ACHN (cell line): ENCODE measurements around the gene THSD4.

Experiments used
- DNase-seq: peaks from one replicate; pipeline ENCODE4 v3.0.0-alpha.2; 2015
- in situ Hi-C: cut with HindIII; loops from 2 replicates; pipeline ENCODE4 v1.10.0; 2017; ENCODE audit warnings: low sequenced_read_pairs, low pct_ligation_motif_present, low pct_unique_long_range_greater_than_20kb

The THSD4 gene

DNA sequence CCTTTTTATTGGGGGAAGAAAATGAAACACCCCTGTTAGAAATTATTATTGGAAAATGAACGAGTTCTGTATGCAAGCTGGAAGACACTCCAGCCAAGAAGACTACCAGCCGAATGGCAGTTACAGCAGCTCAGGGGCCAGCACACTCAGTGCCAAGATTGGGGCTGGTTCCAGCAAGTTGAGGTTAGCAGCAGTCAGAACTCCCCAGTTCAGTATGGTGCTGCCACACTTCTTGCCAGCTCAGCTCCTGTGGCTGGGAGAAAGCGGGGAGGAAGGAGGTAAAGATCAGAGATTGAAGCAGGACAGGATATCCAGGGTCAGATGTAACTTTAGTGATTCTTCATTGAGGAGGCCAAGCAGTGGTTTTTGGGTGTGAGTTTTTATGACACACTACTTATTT is 414.8 kb downstream of the THSD4 start:
- in situ Hi-C loops, result no loop called here
- DNase-seq, result no peak

DNA sequence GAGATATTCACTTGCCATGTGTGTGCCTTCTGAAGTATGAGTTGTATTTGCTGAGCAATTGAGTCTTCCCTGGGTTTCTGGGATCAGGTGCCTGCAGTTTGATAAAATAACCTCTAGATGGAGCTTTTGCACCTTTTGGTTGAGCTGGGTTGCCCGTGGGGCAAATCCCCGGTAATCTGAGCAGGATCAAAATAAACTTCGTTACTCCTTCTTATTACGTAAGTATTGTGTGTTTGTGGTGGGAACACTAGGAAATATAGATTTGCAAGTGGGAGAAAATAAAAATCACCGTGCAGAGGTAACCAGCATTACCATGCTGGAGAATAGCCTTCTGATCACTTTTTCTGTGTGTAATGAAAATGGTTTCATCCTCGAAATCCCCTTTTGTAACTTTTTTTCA is 417.7 kb downstream of the THSD4 start:
- in situ Hi-C loops, result no loop called here

DNA sequence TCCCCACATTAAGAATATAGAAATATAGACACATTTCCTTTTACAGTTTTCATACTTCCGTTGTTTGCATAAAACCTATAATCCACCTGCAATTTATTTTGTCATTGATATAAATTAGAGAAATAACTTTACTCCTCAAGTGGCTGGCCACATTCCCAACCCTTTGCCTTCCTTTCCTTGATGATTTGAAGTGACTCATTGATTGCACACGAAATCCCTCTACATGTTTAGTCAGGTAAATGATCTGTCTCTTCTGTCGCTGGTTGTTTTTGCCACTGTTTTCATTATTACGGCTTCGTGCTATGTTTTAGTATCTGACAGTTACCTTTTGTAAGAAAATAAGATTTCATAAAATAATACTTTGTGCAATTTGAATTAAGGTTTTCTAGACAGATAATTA is 422.9 kb downstream of the THSD4 start:
- DNase-seq, result no peak
- in situ Hi-C loops, result no loop called here

More for the DNA sequence above, 417.7 kb downstream of the THSD4 start:
- DNase-seq, result peak; percentile 29

DNA sequence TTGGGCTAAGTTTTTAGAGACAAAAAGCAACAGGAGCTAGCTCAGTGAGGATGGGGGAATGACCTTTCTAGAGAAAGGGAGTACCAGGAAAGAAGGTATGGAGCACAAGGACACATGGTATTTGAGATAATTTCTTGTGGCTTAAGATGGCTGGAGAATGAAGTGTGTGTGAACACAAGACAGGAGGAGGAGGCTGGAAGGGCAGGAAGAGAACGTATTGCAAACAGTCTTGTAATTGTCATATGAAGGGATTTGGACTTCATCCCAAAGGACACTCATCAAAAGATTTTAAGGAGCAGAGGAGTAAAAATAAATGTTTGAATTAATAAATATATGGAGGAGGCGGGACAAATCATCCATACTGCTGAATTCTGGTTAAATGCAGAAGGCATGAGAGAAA is 426.5 kb downstream of the THSD4 start:
- no peak for DNase-seq
- in situ Hi-C loops, result no loop called here

DNA sequence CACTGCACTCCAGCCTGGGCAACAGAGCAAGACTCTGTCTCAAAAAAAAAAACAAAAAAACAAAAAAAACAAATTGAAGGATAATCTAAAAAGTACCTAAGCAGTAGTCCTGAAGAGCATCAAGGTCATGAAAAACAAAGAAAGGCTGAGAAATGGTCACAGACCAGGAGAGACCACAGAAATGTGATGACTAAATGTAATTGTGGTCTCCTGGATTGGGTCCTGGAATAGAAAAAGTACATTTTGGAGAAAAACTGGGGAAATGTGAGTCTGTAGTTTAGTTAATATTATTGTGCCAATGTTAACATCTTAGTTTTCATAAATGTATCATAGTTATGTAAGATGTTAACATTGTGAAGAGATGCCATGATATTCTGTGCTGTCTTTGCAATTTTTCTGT is 427.6 kb downstream of the THSD4 start:
- in situ Hi-C loops, result no loop called here
- no peak for DNase-seq

DNA sequence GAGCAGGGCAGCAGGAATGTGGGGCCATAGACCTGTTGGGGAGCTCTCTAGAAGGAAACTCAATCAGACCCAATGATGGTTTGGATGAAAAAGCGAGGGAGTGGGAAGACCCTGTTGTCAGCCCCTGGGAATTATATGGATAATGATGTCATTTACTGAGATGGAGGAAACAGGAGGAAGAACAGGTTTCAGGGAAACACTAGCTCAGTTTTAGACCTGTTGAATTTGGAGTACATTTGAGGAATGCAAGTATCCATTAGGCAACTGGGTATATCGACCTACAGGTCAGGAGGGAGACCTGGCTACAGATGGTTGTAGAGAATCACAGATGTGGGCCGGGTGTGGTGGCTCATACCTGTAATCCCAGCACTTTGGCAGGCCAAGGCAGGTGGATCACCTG is 428.1 kb downstream of the THSD4 start:
- DNase-seq, result no peak
- in situ Hi-C loops, result no loop called here

DNA sequence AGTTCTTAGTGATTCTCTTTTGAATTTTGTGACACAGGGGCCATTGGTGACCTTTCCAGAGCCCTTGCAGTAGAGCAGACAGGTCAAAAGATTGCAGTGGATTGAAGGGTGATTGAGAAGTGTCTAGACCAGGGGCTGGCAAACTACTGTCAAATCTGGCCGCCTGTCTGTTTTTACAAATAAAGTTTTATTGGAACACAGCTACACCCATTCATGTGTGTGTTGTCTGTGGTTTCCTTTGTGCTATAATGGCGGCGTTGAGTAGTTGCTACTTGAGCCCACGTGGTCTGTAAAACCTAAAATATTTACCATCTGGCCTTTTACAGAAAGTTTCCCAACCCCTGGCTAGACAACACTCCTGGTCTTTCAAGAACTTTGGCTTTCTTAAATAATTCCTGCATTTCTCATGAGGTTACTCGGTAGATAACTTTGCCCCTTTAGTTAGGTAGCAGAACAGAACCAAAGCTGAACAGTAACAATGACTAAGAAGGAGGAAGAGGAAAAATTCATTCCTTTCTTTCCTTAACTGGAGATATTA is 430.0 kb downstream of the THSD4 start:
- DNase-seq, result no peak
- in situ Hi-C loops, result no loop called here

DNA sequence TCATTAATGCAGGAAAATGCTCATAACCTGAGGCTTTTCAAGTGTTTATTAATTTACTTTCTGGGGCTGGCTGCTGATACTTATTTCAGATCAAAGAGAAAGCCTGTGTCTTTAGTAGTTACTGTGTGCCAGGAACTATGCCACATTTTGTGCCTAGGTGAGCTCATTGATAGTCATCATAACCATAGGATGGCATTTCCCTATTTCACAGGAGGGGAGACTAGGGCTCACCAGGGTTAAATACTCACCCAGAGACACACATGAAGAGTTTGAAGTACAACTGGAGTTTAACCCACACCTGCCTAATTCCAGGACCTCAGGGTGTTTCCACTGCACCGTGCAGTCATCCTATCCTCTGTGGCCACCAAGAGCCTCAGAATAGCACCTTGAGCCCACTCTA is 430.7 kb downstream of the THSD4 start:
- DNase-seq, result no peak
- in situ Hi-C loops, result no loop called here

DNA sequence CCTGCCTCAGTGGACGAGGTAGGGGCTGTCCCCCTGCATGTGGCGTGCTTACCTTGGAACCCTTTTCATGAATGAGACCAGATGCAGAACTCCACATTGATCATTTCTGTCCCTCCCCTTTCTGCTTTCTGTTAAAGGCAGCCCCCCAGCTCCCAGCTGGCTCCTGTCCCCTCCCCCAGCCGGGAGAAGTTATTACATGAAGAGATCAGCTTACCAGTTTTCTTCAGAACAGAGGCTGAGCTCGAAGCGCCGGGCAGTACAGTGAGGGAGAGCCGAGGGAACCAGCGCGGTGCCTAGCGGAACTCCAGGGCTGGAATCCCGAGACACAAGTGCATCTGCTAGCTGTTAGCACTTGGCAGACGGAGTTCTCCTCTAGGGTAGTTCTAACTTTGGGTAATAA is 431.7 kb downstream of the THSD4 start:
- in situ Hi-C loops, result no loop called here
- DNase-seq, result no peak

DNA sequence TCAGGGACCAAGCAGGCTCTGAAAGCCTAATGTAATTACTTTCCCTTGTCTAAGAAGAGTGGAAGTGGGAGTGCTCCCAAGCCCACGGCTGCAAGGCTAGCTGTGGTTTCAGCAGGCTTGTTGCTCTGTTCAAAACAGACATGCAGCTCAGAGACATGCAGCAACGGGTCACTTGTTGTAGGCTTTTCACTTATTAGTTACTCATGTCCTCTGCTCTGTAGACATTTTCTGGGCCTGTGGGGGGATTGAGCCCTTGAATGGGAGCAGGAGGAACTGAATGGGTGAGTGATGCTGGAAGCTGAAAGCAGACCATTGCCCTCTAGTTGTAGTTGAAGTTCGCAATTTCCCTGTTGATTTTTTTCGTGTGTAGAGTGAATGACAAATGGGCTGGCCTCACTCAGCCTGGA is 433.1 kb downstream of the THSD4 start:
- in situ Hi-C loops, result no loop called here
- DNase-seq, result no peak

DNA sequence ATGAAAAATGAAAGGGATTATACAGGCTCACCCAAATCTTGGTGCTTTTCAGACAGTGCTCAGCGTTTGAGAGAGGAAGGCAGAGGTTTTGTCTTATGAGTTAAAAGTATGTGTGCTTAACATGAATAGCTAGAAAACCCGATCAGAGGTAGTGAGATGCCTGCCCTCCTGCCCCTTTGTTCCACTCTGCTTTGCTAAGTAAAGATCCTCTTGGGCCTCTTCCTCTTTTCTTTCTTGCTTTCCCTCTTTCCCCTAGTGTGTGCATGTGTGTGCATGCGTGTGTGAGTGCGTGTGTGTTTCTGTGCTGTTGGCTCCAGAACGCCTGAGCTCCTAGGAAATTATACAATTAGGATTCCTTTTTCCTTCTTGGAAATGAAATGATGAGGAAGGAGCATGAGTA is 433.8 kb downstream of the THSD4 start:
- in situ Hi-C loops, result no loop called here

DNA sequence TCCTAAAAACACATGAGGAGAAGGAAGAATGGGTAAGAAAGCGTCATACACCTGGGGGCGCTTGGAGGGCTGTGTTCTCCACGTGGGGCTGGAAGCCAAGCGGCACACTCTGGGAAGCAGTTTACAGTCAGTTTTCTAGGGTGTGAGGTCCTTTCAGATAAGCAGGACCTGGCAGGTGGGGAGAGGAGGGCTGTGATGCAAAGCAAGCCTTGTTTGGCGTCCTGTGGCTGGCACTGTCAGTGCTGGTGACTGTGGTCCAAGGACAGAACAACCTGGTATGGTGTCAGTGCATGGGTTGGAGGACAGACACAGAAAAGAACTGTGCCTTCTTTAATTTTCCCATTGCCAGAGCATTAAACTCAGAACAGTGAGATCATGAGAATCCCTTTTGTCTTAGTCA is 434.4 kb downstream of the THSD4 start:
- no peak for DNase-seq
- in situ Hi-C loops, result no loop called here

More for the DNA sequence above, 433.8 kb downstream of the THSD4 start:
- DNase-seq, result no peak

DNA sequence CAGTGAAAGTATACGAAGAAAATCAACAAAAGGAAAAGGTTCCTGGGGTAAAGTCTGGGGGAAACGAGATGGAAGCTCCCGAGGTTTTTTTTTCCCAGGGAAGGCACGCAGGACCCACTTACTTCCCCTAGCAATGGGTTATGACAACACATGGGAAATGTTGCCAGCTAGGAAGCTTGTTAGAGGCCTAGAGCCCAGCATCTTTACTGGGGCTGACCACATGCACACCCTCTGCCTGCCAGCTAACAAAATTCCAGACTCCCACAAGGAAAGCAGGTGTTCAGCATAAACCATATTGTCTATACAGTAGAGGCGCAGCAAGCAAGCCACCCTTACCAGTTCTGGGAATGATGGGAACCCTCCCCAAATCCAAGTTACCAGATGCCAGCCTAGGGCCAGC is 436.3 kb downstream of the THSD4 start:
- in situ Hi-C loops, result no loop called here
- no peak for DNase-seq

DNA sequence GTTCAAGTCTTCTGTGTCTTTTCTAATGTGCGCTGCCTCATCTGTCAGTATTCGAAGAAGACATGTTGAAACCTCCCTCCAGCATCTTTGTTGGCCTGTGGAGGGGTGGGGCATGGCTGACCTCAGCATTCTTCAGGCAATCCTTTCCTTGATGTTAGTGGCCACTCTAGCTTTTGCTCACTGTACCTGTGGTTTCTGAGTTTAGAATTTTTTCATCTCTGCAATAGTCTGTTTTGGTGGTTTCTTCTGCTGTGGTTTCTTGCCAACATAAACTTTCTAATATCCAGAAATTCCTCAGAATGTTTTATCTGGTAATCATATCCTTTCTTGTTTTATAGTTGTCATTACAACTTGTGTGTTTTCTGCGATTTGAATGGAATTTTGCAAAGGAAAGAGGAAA is 443.8 kb downstream of the THSD4 start:
- DNase-seq, result no peak
- in situ Hi-C loops, result no loop called here

DNA sequence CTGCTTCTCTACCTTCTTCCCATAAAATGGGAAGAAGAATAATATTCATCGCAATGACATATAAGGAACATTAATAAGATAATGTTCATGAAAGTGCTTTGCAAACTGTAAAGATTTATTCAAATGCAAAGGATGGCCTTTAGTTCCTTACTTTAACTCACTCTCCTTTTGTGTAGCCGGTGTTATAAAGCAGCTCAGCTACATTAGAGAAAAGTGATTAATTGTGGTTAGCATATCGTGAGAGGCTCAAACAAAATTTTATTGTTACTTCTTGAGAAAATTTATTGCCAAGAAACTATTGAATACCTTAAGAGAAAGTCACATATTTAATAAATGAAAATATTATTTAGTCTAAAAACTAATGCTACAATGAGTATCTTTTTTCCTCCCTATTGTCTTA is 444.3 kb downstream of the THSD4 start:
- in situ Hi-C loops, result no loop called here
- DNase-seq, result no peak

DNA sequence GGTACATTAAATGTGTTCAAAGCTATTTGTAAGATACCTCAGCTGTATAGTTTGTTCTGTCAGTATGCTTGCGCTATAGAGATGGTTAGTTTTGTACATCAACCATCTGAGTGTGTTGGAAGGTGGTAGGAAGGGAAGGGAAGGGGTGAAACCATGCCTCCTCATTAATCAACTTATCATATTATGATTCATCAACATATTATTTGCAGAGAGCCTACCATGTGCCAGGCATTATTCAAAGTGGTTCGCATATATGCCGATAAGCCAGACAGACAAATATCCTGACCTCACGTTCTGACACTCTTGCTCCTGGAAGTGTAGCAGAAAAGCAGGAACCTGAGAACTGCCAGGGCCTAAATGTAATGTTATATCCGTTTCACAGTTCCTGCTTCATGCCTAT is 447.0 kb downstream of the THSD4 start:
- in situ Hi-C loops, result no loop called here

DNA sequence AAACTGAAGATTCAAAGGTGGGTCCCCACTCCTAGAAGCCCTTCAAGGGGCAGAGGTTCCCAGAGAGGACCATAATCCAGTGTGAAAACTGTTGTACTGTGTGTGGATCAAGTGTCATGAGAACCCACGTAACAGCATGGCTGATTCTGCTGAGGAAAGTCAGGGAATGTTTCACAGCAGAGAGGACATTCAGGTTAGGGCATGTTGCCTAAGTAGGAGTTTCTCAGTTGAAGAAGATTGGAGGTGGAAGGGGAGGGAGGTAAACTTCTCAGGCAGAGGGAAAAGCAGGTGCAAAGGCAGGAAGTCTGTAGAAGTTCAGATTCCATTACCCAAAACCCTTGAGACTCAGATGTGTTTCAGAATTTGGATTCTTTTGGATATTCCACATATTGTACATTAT is 448.9 kb downstream of the THSD4 start:
- no peak for DNase-seq
- in situ Hi-C loops, result no loop called here

More for the DNA sequence above, 447.0 kb downstream of the THSD4 start:
- DNase-seq, result no peak

DNA sequence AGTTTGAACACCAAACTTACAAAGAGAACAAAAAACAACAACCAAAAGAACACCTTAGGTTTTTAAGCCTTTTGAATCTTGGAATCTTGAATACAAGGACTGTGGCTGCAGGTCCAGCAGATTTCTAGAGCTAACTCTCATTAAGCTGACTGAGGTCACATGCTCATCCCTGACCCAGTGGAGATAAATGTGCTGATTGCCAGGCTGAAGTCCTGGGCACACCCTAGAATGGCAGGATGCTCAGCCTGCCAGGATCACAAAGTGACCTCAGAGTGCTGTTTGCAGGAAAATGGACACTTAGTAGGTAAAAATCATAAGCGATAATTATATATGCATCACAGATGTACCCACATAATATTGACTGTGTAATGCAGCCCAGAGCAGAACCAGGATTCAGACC is 449.7 kb downstream of the THSD4 start:
- DNase-seq, result no peak
- in situ Hi-C loops, result no loop called here

DNA sequence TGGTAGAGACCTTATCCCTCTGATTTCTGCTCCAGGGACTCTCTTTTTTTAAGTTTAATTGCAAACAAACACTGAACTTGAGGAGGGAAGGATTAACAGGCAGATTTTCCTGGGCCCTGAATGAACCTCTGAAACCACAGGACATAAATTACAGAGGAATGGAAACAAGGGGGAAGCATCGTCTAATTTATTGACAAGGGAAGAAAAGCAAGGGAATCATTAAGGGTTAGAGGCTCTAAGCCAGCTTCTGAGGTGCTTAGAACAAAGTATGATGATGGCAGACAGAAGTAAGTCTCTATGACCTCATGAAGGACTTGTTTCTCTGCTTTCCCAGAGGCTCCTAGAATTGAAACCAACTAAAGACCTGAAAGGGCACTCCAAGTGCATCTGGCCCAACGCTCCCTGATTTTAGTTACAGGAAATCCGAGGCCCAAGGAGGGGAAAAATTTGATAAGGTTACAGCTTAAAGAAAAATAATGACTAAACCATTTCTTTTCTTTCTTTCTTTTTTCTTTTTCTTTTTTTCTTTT is 450.4 kb downstream of the THSD4 start:
- in situ Hi-C loops, result no loop called here
- no peak for DNase-seq

DNA sequence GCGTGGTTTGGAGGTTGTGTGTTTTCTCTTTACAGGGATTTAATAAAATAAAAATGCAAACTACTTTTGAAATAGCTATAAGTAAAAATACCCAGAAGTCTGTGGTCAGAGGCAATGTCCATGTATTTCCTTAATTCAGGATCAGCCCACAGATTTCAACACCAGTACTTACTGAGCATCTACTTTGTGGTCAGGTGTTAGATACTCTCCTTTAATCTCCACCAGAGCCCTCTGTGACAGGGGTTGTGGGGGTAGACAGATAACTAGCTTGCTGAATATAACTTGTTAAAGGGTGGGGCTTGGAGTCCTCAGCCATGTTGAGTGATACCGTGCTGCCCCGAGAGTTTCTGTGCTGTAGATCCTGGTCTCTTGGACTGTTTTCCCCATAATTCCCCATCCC is 451.0 kb downstream of the THSD4 start:
- DNase-seq, result no peak
- in situ Hi-C loops, result no loop called here

DNA sequence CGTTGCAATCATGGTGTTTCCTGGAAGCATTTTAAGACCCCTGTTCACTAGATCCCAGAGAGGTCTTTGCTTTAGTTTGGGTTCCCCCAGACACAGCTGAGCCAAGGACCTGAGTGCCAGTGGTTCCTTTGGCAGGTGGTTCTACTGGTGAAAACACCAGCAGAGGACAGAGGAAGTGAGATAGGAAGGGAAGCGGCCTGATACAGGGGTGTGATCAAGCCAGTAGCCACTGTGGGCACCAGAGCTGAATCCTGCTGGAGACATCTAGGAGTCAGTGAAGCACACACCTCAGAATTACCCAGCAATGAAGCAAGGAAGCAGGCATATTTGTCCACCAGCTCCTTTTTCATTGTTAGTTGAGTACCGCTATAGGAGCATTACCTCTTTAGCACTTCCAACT is 451.9 kb downstream of the THSD4 start:
- in situ Hi-C loops, result no loop called here
- DNase-seq, result no peak
